GM21367 (cell line): ENCODE measurements around the gene GGT6.

Experiments
- ATAC-seq: cut with Tn5 transposase; IDR thresholded peaks from one replicate; pipeline ENCODE4 v1.9.1; 2021; ENCODE audit not compliant: unreplicated experiment

GGT6 gene

GRCh38 chr17:4507361-4508111 lies 52.8 kb downstream of the GGT6 start:
- ATAC-seq: no peak
